ENCODE results near the gene F10. TPM values are rescaled to one million over a fixed set of nuclear protein-coding genes. Genes with fewer than 3 reads are reported as not detected.

Gene F10
- total RNA-seq, 2 donors from 2014 or later, result 25.5 to 31.5 TPM

- no peak for TF ChIP-seq CTCF (IDR thresholded peaks at IDR 0.05)
- no peaks in the 10 kb centered on the region for H3K9me3 ChIP-seq
- H3K4me1 ChIP-seq (ENCODE audit: control insufficient read depth in 1 of 2, low read depth in 2 of 2), result no peaks in the 10 kb centered on the region
- DNase-seq (ENCODE audit: low spot score) (no peak), ATAC-seq (ENCODE audit: insufficient number of reproducible peaks, low FRiP score, low read depth) (no peak)
- H3K36me3 ChIP-seq, result no peaks in the 10 kb centered on the region
- no peaks in the 10 kb centered on the region for H3K27me3 ChIP-seq (replicated peaks; ENCODE audit: insufficient read depth)
- no peak overlapping the region for H3K4me3 ChIP-seq
- H3K27ac ChIP-seq, result no peak overlapping the region
Measured at GRCh38 chr13:113145496-113145895, 22.9 kb downstream of the F10 start.

GRCh38 chr13:113145911-113146598 is 23.5 kb downstream of the F10 start:
- no peak for TF ChIP-seq CTCF (IDR thresholded peaks at IDR 0.05)
- Histone ChIP-seq H3K27ac (no peak overlapping the region), H3K27me3 (replicated peaks; ENCODE audit: insufficient read depth) (no peaks in the 10 kb centered on the region), H3K4me3 (no peak overlapping the region), H3K4me1 (ENCODE audit: control insufficient read depth in 1 of 2, low read depth in 2 of 2) (no peaks in the 10 kb centered on the region), H3K36me3 (no peaks in the 10 kb centered on the region), H3K9me3 (no peaks in the 10 kb centered on the region)
- DNase-seq (ENCODE audit: low spot score), result no peak
- ATAC-seq (ENCODE audit: insufficient number of reproducible peaks, low FRiP score, low read depth), result no peak

GRCh38 chr13:113146750-113147149 is 24.2 kb downstream of the F10 start:
- Histone ChIP-seq H3K4me1 (ENCODE audit: control insufficient read depth in 1 of 2, low read depth in 2 of 2) (no peaks in the 10 kb centered on the region), H3K27me3 (replicated peaks; ENCODE audit: insufficient read depth) (no peaks in the 10 kb centered on the region), H3K9me3 (no peaks in the 10 kb centered on the region), H3K4me3 (no peak overlapping the region), H3K36me3 (no peaks in the 10 kb centered on the region), H3K27ac (no peak overlapping the region)
- ATAC-seq (ENCODE audit: insufficient number of reproducible peaks, low FRiP score, low read depth) (no peak), DNase-seq (ENCODE audit: low spot score) (no peak)
- TF ChIP-seq CTCF (IDR thresholded peaks at IDR 0.05), result no peak

GRCh38 chr13:113147206-113147605 is 24.6 kb downstream of the F10 start:
- Histone ChIP-seq H3K4me1 (ENCODE audit: control insufficient read depth in 1 of 2, low read depth in 2 of 2) (peaks cover 2 to 3% of the 10 kb centered on the region in 2 donors), H3K27me3 (replicated peaks; ENCODE audit: insufficient read depth) (no peaks in the 10 kb centered on the region), H3K36me3 (no peaks in the 10 kb centered on the region), H3K9me3 (no peaks in the 10 kb centered on the region), H3K4me3 (no peak overlapping the region), H3K27ac (no peak overlapping the region)
- no peak for TF ChIP-seq CTCF (IDR thresholded peaks at IDR 0.05)
- DNase-seq (ENCODE audit: low spot score) (no peak), ATAC-seq (ENCODE audit: insufficient number of reproducible peaks, low FRiP score, low read depth) (no peak)

GRCh38 chr13:113148407-113148806 is 25.8 kb downstream of the F10 start:
- no peak for DNase-seq (ENCODE audit: low spot score)
- no peaks in the 10 kb centered on the region for H3K27me3 ChIP-seq (replicated peaks; ENCODE audit: insufficient read depth)
- H3K27ac ChIP-seq, result no peak overlapping the region
- TF ChIP-seq CTCF (IDR thresholded peaks at IDR 0.05), result no peak
- H3K4me3 ChIP-seq, result no peak overlapping the region
- no peak for ATAC-seq (ENCODE audit: insufficient number of reproducible peaks, low FRiP score, low read depth)
- no peaks in the 10 kb centered on the region for H3K36me3 ChIP-seq
- peaks cover 7 to 15% of the 10 kb centered on the region in 2 donors for H3K4me1 ChIP-seq (ENCODE audit: control insufficient read depth in 1 of 2, low read depth in 2 of 2)
- no peaks in the 10 kb centered on the region for H3K9me3 ChIP-seq

All from thoracic aorta (tissue), 2 donors.